ENCODE data around the gene COL1A1. TPM values are rescaled to one million over a fixed set of nuclear protein-coding genes. Genes with fewer than 3 reads are reported as not detected.

The COL1A1 gene
- total RNA-seq, 1 experiment from 2014 or later, result 20.7 TPM

- POLR2A ChIA-PET (ENCODE audit: unreplicated experiment), result no interaction called here
- Histone ChIP-seq H3K79me2 (ENCODE audit: low read depth) (no peaks in the 10 kb centered on the region), H4K20me1 (ENCODE audit: insufficient read depth) (no peaks in the 10 kb centered on the region), H3K27me3 (ENCODE audit: insufficient read depth, low read depth) (no peaks in the 10 kb centered on the region), H3K4me2 (no peak overlapping the region), H3F3A (ENCODE audit: insufficient read depth, low read depth) (no peaks in the 10 kb centered on the region; the same call in 1 of the 2 replicates), H3K9me2 (ENCODE audit: insufficient read depth) (no peaks in the 10 kb centered on the region), H3K27ac (no peak overlapping the region), H3K9me3 (ENCODE audit: insufficient read depth, low read depth) (no peaks in the 10 kb centered on the region), H3K36me3 (ENCODE audit: low read depth) (no peaks in the 10 kb centered on the region), H3K4me3 (no peak overlapping the region), H3K4me1 (replicated peaks; ENCODE audit: insufficient read depth) (no peaks in the 10 kb centered on the region; the same call in 1 of the 2 replicates), H2AFZ (no peak overlapping the region)
- BruUV-seq (replicated peaks), result no TSS peak
- CTCF ChIA-PET, result no interaction called here
- intact Hi-C loops (cut with micrococcal nuclease; ENCODE audit: unreplicated experiment), result no loop called here
- no peak for DNase-seq
- TF ChIP-seq EZH2 (IDR thresholded peaks at IDR 0.05; ENCODE audit: low read depth), result no peak
- TF ChIP-seq, protein P1, sequence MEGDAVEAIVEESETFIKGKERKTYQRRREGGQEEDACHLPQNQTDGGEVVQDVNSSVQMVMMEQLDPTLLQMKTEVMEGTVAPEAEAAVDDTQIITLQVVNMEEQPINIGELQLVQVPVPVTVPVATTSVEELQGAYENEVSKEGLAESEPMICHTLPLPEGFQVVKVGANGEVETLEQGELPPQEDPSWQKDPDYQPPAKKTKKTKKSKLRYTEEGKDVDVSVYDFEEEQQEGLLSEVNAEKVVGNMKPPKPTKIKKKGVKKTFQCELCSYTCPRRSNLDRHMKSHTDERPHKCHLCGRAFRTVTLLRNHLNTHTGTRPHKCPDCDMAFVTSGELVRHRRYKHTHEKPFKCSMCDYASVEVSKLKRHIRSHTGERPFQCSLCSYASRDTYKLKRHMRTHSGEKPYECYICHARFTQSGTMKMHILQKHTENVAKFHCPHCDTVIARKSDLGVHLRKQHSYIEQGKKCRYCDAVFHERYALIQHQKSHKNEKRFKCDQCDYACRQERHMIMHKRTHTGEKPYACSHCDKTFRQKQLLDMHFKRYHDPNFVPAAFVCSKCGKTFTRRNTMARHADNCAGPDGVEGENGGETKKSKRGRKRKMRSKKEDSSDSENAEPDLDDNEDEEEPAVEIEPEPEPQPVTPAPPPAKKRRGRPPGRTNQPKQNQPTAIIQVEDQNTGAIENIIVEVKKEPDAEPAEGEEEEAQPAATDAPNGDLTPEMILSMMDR (conservative IDR thresholded peaks at IDR 0.05), result no peak
Measured at GRCh38 chr17:50191359-50192143, 9.9 kb downstream of the COL1A1 start.

DNA sequence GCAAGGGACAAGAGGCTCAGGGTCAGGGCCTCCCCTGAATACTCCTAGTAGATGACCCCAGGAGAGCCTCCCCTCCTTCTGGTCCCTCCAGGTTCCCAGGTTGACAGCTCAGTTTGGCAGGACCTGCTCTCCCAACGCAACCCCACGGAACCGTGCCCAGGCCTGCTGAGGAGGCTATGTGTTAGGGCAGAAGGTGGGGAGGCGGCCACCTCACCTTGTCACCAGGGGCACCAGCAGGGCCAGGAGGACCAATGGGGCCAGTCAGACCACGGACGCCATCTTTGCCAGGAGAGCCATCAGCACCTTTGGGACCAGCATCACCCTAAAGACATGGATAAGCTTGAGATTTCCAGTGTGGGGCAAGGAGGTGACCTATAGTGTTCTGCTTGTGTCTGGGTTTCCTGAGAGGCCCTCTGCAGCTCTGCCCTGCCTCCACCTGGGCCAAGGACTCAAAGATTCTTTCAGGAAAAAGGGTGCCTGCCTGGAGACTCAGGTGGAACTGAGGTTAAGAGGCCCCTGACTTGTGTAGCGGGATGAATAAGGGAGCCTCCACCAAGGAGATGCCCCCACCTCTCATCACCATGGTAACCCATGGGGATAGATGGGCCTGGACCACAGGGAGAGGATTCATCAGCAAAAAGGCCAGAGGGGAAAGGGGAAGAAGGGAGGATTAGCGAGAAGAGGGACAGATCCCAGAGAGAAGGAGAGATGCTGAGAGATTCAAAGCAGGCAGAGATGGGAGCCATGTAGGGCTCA, 10.7 kb downstream of the COL1A1 start:
- Histone ChIP-seq H3K27me3 (ENCODE audit: insufficient read depth, low read depth) (no peaks in the 10 kb centered on the region), H4K20me1 (ENCODE audit: insufficient read depth) (no peaks in the 10 kb centered on the region), H3K4me1 (replicated peaks; ENCODE audit: insufficient read depth) (no peaks in the 10 kb centered on the region), H3K4me3 (no peak overlapping the region), H3K4me2 (no peak overlapping the region), H3K36me3 (ENCODE audit: low read depth) (no peaks in the 10 kb centered on the region), H2AFZ (no peak overlapping the region), H3K27ac (no peak overlapping the region), H3F3A (ENCODE audit: insufficient read depth, low read depth) (no peaks in the 10 kb centered on the region; the same call in 1 of the 2 replicates), H3K79me2 (ENCODE audit: low read depth) (no peaks in the 10 kb centered on the region), H3K9me2 (ENCODE audit: insufficient read depth) (no peaks in the 10 kb centered on the region), H3K9me3 (ENCODE audit: insufficient read depth, low read depth) (no peaks in the 10 kb centered on the region)
- POLR2A ChIA-PET (ENCODE audit: unreplicated experiment), result interaction anchor here (0.6 kb wide), 1 partner anchor 17 kb away, joined by 4 read pairs; no protein-coding TSS in a partner anchor
- intact Hi-C loops (cut with micrococcal nuclease; ENCODE audit: unreplicated experiment), result no loop called here
- DNase-seq, result no peak
- CTCF ChIA-PET, result no interaction called here
- BruUV-seq (replicated peaks), result no TSS peak
- TF ChIP-seq, protein P1 (conservative IDR thresholded peaks at IDR 0.05), result no peak
- TF ChIP-seq EZH2 (IDR thresholded peaks at IDR 0.05; ENCODE audit: low read depth), result no peak

DNA sequence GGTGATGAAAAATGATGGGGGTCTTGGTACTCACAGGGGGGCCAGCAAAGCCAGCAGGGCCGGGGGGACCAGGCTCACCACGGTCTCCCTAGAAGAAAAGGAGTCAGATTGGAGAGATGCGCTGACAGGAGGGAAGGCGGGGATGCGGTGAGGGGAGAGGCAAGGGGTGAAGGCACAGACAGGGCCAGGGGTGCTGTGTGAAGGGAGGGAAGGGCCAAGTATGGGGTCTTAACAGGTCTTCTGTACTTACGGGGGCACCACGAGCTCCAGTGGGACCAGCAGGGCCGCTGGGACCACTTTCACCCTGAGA, 11.2 kb downstream of the COL1A1 start:
- Histone ChIP-seq H3K9me3 (ENCODE audit: insufficient read depth, low read depth) (no peaks in the 10 kb centered on the region), H2AFZ (no peak overlapping the region), H3K27me3 (ENCODE audit: insufficient read depth, low read depth) (no peaks in the 10 kb centered on the region), H3K9me2 (ENCODE audit: insufficient read depth) (no peaks in the 10 kb centered on the region), H4K20me1 (ENCODE audit: insufficient read depth) (no peaks in the 10 kb centered on the region), H3K4me2 (no peak overlapping the region), H3K4me1 (replicated peaks; ENCODE audit: insufficient read depth) (no peaks in the 10 kb centered on the region; the same call in 1 of the 2 replicates), H3K4me3 (no peak overlapping the region), H3K27ac (no peak overlapping the region), H3K79me2 (ENCODE audit: low read depth) (no peaks in the 10 kb centered on the region), H3K36me3 (ENCODE audit: low read depth) (no peaks in the 10 kb centered on the region), H3F3A (ENCODE audit: insufficient read depth, low read depth) (no peaks in the 10 kb centered on the region)
- intact Hi-C loops (cut with micrococcal nuclease; ENCODE audit: unreplicated experiment), result no loop called here
- BruUV-seq (replicated peaks), result no TSS peak
- no peak for DNase-seq
- ChIA-PET CTCF (no interaction called here), POLR2A (ENCODE audit: unreplicated experiment) (interaction anchor here (0.6 kb wide), 1 partner anchor 17 kb away, joined by 4 read pairs; no protein-coding TSS in a partner anchor)
- no peak for TF ChIP-seq EZH2 (IDR thresholded peaks at IDR 0.05; ENCODE audit: low read depth)
